Endothelial cell of umbilical vein (primary cell): ENCODE measurements around the gene SLC5A10.

Experiments
- CTCF ChIP-seq, 2 donors: IDR thresholded peaks; 1 replicate in 1 of 2; 2 replicates in 1 of 2; pipeline ENCODE4 v1.5.1; 2011; ENCODE audit warnings: low read length in 2 of 2, mild to moderate bottlenecking in 2 of 2, moderate library complexity in 2 of 2, control low read depth in 1 of 2, inconsistent platforms in 1 of 2, low read depth in 1 of 2; ENCODE audit not compliant: insufficient read depth in 1 of 2; ENCODE audit errors: extremely low read depth in 1 of 2
- EZH2 ChIP-seq: IDR thresholded peaks from 2 replicates; pipeline ENCODE4 v1.6.1; 2012; ENCODE audit warnings: borderline replicate concordance, low read depth, mild to moderate bottlenecking, moderate library complexity, low read length, inconsistent platforms; ENCODE audit not compliant: severe bottlenecking
- JUN ChIP-seq: IDR thresholded peaks from 2 replicates; pipeline ENCODE4 v1.6.1; 2011; ENCODE audit warnings: borderline replicate concordance, low read depth; ENCODE audit not compliant: insufficient read length, insufficient read depth
- MAX ChIP-seq: IDR thresholded peaks from 2 replicates; pipeline ENCODE4 v1.6.1; 2011; ENCODE audit not compliant: insufficient read depth, insufficient read length
- POLR2A ChIP-seq: IDR thresholded peaks from 2 replicates; pipeline ENCODE4 v1.6.1; 2012; ENCODE audit warnings: low read depth, mild to moderate bottlenecking, control low read depth, low read length
- POLR2AphosphoS5 ChIP-seq: IDR thresholded peaks from 2 replicates; pipeline ENCODE4 v1.6.1; 2012; ENCODE audit warnings: low read depth, mild to moderate bottlenecking, control low read depth, low read length, moderate library complexity; ENCODE audit not compliant: insufficient read depth

- no peak for TF ChIP-seq POLR2A
- no peak for TF ChIP-seq POLR2AphosphoS5
- TF ChIP-seq MAX: no peak
- no peak for TF ChIP-seq EZH2
- no peak for TF ChIP-seq CTCF (IDR thresholded peaks at IDR 0.05; ENCODE audit: extremely low read depth in 1 of 2, insufficient read depth in 1 of 2, low read depth in 1 of 2, low read length in 2 of 2)
- no peak for TF ChIP-seq JUN
These were observed 42.7 kb downstream of the SLC5A10 start for GRCh38 chr17:18994631-18995030.
